Endothelial cell of umbilical vein (primary cell): ENCODE results near the gene MEX3C.

Experiments used
- CTCF ChIP-seq, 2 donors: IDR thresholded peaks; 1 replicate in 1 of 2; 2 replicates in 1 of 2; pipeline ENCODE4 v1.5.1; 2011; ENCODE audit warnings: low read length in 2 of 2, mild to moderate bottlenecking in 2 of 2, moderate library complexity in 2 of 2, control low read depth in 1 of 2, inconsistent platforms in 1 of 2, low read depth in 1 of 2; ENCODE audit not compliant: insufficient read depth in 1 of 2; ENCODE audit errors: extremely low read depth in 1 of 2
- EZH2 ChIP-seq: IDR thresholded peaks from 2 replicates; pipeline ENCODE4 v1.6.1; 2012; ENCODE audit warnings: borderline replicate concordance, low read depth, mild to moderate bottlenecking, moderate library complexity, low read length, inconsistent platforms; ENCODE audit not compliant: severe bottlenecking
- GATA2 ChIP-seq: IDR thresholded peaks from 2 replicates; pipeline ENCODE4 v1.7.0; 2011; ENCODE audit warnings: low read depth, mild to moderate bottlenecking, moderate library complexity, mixed read lengths, low read length; ENCODE audit not compliant: insufficient read length, insufficient read depth
- JUN ChIP-seq: IDR thresholded peaks from 2 replicates; pipeline ENCODE4 v1.6.1; 2011; ENCODE audit warnings: borderline replicate concordance, low read depth; ENCODE audit not compliant: insufficient read length, insufficient read depth
- MAX ChIP-seq: IDR thresholded peaks from 2 replicates; pipeline ENCODE4 v1.6.1; 2011; ENCODE audit not compliant: insufficient read depth, insufficient read length
- POLR2A ChIP-seq: IDR thresholded peaks from 2 replicates; pipeline ENCODE4 v1.6.1; 2012; ENCODE audit warnings: low read depth, mild to moderate bottlenecking, control low read depth, low read length
- POLR2AphosphoS5 ChIP-seq: IDR thresholded peaks from 2 replicates; pipeline ENCODE4 v1.6.1; 2012; ENCODE audit warnings: low read depth, mild to moderate bottlenecking, control low read depth, low read length, moderate library complexity; ENCODE audit not compliant: insufficient read depth

GRCh38 chr18:51227660-51228059 lies 30.2 kb upstream of the MEX3C start:
- TF ChIP-seq EZH2 = no peak
- no peak for TF ChIP-seq CTCF (IDR thresholded peaks at IDR 0.05; ENCODE audit: extremely low read depth in 1 of 2, insufficient read depth in 1 of 2, low read depth in 1 of 2, low read length in 2 of 2)
- TF ChIP-seq POLR2A = no peak
- no peak for TF ChIP-seq JUN
- TF ChIP-seq MAX = no peak
- no peak for TF ChIP-seq POLR2AphosphoS5
- TF ChIP-seq GATA2 = no peak
